ENCODE results near the gene FAM180A. TPM values are rescaled to one million over a fixed set of nuclear protein-coding genes. Genes with fewer than 3 reads are reported as not detected.

The FAM180A gene
- total and polyA plus RNA-seq, 2 experiments from 2014 or later, result not detected

GRCh38 chr7:135729230-135729629 lies 19.4 kb downstream of the FAM180A start:
- H3K9me3 Mint-ChIP-seq, result no peaks in the 10 kb centered on the region; the same call in 2 of the 3 replicates
- no peaks in the 10 kb centered on the region for H4K20me1 ChIP-seq (replicated peaks; ENCODE audit: insufficient read depth)
- no peak overlapping the region for H3K27ac Mint-ChIP-seq
- H3K4me1 Mint-ChIP-seq, result peaks cover 14% of the 10 kb centered on the region
- no peak overlapping the region for H2AFZ ChIP-seq
- no peaks in the 10 kb centered on the region for H3K27me3 ChIP-seq (ENCODE audit: insufficient read depth)
- peaks cover 1% of the 10 kb centered on the region for H3K27me3 Mint-ChIP-seq (ENCODE audit: insufficient read depth, low read depth, poor library complexity)
- no peak overlapping the region for H3K27ac ChIP-seq (ENCODE audit: low read depth)
- H3K4me2 ChIP-seq, result no peak overlapping the region
- H3K4me3 Mint-ChIP-seq, result no peak overlapping the region
- DNase-seq (ENCODE audit: low spot score) (no peak), ATAC-seq (no peak)
- no peaks in the 10 kb centered on the region for H3K36me3 ChIP-seq (ENCODE audit: insufficient read depth)
- no peaks in the 10 kb centered on the region for H3K4me1 ChIP-seq (ENCODE audit: insufficient read depth)
- TF ChIP-seq REST (IDR thresholded peaks at IDR 0.05; ENCODE audit: unreplicated experiment) (no peak), EZH2 (IDR thresholded peaks at IDR 0.05; ENCODE audit: low read depth, unreplicated experiment) (no peak), ZNF462 (CRISPR knock-in tag; IDR thresholded peaks at IDR 0.05) (no peak), ZNF114 (CRISPR knock-in tag; IDR thresholded peaks at IDR 0.05) (no peak), POLR2AphosphoS5 (IDR thresholded peaks at IDR 0.05; ENCODE audit: low read depth) (no peak)
- H3K4me3 ChIP-seq, result no peak overlapping the region
- no peaks in the 10 kb centered on the region for H3K9me2 ChIP-seq (ENCODE audit: insufficient read depth)
- H3K79me2 ChIP-seq (replicated peaks; ENCODE audit: insufficient read depth), result no peaks in the 10 kb centered on the region
- H3K36me3 Mint-ChIP-seq (ENCODE audit: low read depth), result no peaks in the 10 kb centered on the region
- H3F3A ChIP-seq (replicated peaks; ENCODE audit: low read depth), result no peaks in the 10 kb centered on the region
